ENCODE results near the gene FUT9.
"Not testable (repeated sequence)": the region's sequence is repeated elsewhere in the genome, so short reads cannot be mapped to it uniquely, and the experiment has no call there.

The FUT9 gene

GRCh38 chr6:96194675-96195074 is 178.9 kb downstream of the FUT9 start:
- DNase-seq = no peak

GRCh38 chr6:96195272-96195671 is 179.5 kb downstream of the FUT9 start:
- DNase-seq = no peak

GRCh38 chr6:96196633-96197032 is 180.9 kb downstream of the FUT9 start:
- DNase-seq = no peak

GRCh38 chr6:96197241-96197640 is 181.5 kb downstream of the FUT9 start:
- no peak for DNase-seq

- no peak for DNase-seq
Measured at GRCh38 chr6:96202571-96202970, 186.8 kb downstream of the FUT9 start.

- DNase-seq = no peak
Measured at GRCh38 chr6:96211341-96211740, 195.6 kb downstream of the FUT9 start.

GRCh38 chr6:96212066-96212465 is 196.3 kb downstream of the FUT9 start:
- DNase-seq = no peak

GRCh38 chr6:96213784-96214183 is 198.0 kb downstream of the FUT9 start:
- no peak for DNase-seq

GRCh38 chr6:96223695-96224094 is 207.9 kb downstream of the FUT9 start:
- no peak for DNase-seq

GRCh38 chr6:96227135-96227534 is 211.4 kb downstream of the FUT9 start:
- no peak for DNase-seq

GRCh38 chr6:96234444-96234843 is 218.7 kb downstream of the FUT9 start:
- DNase-seq = no peak

GRCh38 chr6:96235927-96236326 is 220.2 kb downstream of the FUT9 start:
- DNase-seq = no peak

- no peak for DNase-seq
Measured at GRCh38 chr6:96236471-96236870, 220.7 kb downstream of the FUT9 start.

GRCh38 chr6:96237638-96238347 is 222.0 kb downstream of the FUT9 start:
- DNase-seq = no peak

GRCh38 chr6:96246563-96246962 is 230.8 kb downstream of the FUT9 start:
- DNase-seq = no peak

GRCh38 chr6:96249755-96250154 is 234.0 kb downstream of the FUT9 start:
- no peak for DNase-seq

- no peak for DNase-seq
Measured at GRCh38 chr6:96257751-96258150, 242.0 kb downstream of the FUT9 start.

- not testable (repeated sequence) for DNase-seq
Measured at GRCh38 chr6:96260787-96261430, 245.1 kb downstream of the FUT9 start.
